ENCODE results near the gene SCN4A.

Gene SCN4A

GRCh38 chr17:63972796-63973195, at the start of gene SCN4A:
SCN4A (minus strand) TSS chr17:63972918; CDS start chr17:63972841, 77 bp downstream.
- no peak for DNase-seq

- DNase-seq: peak; percentile 89
Measured at GRCh38 chr17:64020056-64020766, 47.5 kb upstream of the SCN4A start, which contains the start of gene ICAM2. ICAM2 (minus strand) TSS chr17:64020633; CDS start chr17:64006691, 13,942 bp downstream.

GRCh38 chr17:64019551-64019961, 46.8 kb upstream of the SCN4A start:
- peak; percentile 66 for DNase-seq

GRCh38 chr17:64017381-64017980, 44.8 kb upstream of the SCN4A start:
- peak; percentile 51 for DNase-seq

GRCh38 chr17:64016974-64017373, 44.3 kb upstream of the SCN4A start:
- DNase-seq: no peak

- DNase-seq: peak; percentile 58
Measured at GRCh38 chr17:64016231-64016784, 43.6 kb upstream of the SCN4A start.

GRCh38 chr17:64015447-64015846, 42.7 kb upstream of the SCN4A start:
- DNase-seq: no peak

GRCh38 chr17:64009571-64010402, 37.1 kb upstream of the SCN4A start:
- no peak for DNase-seq

GRCh38 chr17:64008830-64009229, 36.1 kb upstream of the SCN4A start:
- DNase-seq: no peak

- no peak for DNase-seq
Measured at GRCh38 chr17:64008346-64008745, 35.6 kb upstream of the SCN4A start.

- no peak for DNase-seq
Measured at GRCh38 chr17:64007838-64008282, 35.1 kb upstream of the SCN4A start.

- peak; percentile 43 for DNase-seq
Measured at GRCh38 chr17:64007089-64007837, 34.5 kb upstream of the SCN4A start.

GRCh38 chr17:64006361-64007088, 33.8 kb upstream of the SCN4A start:
- DNase-seq: peak; percentile 98

- DNase-seq: peak; percentile 93
Measured at GRCh38 chr17:64005734-64006167, 33.0 kb upstream of the SCN4A start.

- no peak for DNase-seq
Measured at GRCh38 chr17:64004903-64005733, 32.4 kb upstream of the SCN4A start.

- no peak for DNase-seq
Measured at GRCh38 chr17:64004218-64004770, 31.6 kb upstream of the SCN4A start.

- no peak for DNase-seq
Measured at GRCh38 chr17:64003526-64004121, 30.9 kb upstream of the SCN4A start.

GRCh38 chr17:64002658-64003525, 30.2 kb upstream of the SCN4A start:
- no peak for DNase-seq
